Karpas-422 (cell line): Measurements from ENCODE around the gene FUT4. TPM values are rescaled to one million over a fixed set of nuclear protein-coding genes. Genes with fewer than 3 reads are reported as not detected.
"Not testable (repeated sequence)": the region's sequence is repeated elsewhere in the genome, so short reads cannot be mapped to it uniquely, and the experiment has no call there.

Experiments used
- DNase-seq: peaks from one replicate; pipeline ENCODE4 v3.0.0-alpha.2; 2015
- H2AFZ ChIP-seq: fragments of 200-600 bp; sonication (generic); 2 replicates; pipeline ENCODE4 v1.6.1; 2014; ENCODE audit warnings: antibody characterized with exemption, low read length, mixed read lengths
- H3K27ac ChIP-seq: fragments of 200-600 bp; sonication (generic); 2 replicates; pipeline ENCODE4 v1.5.1; 2014; ENCODE audit warnings: mild to moderate bottlenecking, low read length, moderate library complexity
- H3K27me3 ChIP-seq: fragments of 200-600 bp; sonication (generic); 2 replicates; pipeline ENCODE4 v1.6.1; 2014; ENCODE audit warnings: low read length, mixed read lengths
- H3K36me3 ChIP-seq: fragments of 200-600 bp; sonication (generic); 2 replicates; pipeline ENCODE4 v1.6.1; 2014; ENCODE audit warnings: low read length, mixed read lengths; ENCODE audit not compliant: insufficient read depth
- H3K4me1 ChIP-seq: fragments of 200-600 bp; sonication (generic); 2 replicates; pipeline ENCODE4 v1.6.1; 2014; ENCODE audit warnings: mild to moderate bottlenecking, low read length, mixed read lengths
- H3K4me2 ChIP-seq: fragments of 200-600 bp; sonication (generic); 2 replicates; pipeline ENCODE4 v1.6.1; 2014; ENCODE audit warnings: low read length, low read depth, mild to moderate bottlenecking; ENCODE audit not compliant: poor library complexity, severe bottlenecking
- H3K4me3 ChIP-seq: fragments of 200-600 bp; sonication (generic); 2 replicates; pipeline ENCODE4 v1.5.1; 2014; ENCODE audit warnings: mild to moderate bottlenecking, antibody characterized with exemption, low read length, mixed read lengths
- H3K79me2 ChIP-seq: fragments of 200-600 bp; sonication (generic); 2 replicates; pipeline ENCODE4 v1.6.1; 2014; ENCODE audit warnings: mild to moderate bottlenecking, low read length, mixed read lengths
- H3K9ac ChIP-seq: fragments of 200-600 bp; sonication (generic); 2 replicates; pipeline ENCODE4 v1.6.0; 2014; ENCODE audit warnings: low read length
- H3K9me2 ChIP-seq: fragments of 200-600 bp; sonication (generic), shearing (Covaris generic); replicated peaks from 2 replicates; pipeline ENCODE4 v1.6.0; 2014; ENCODE audit warnings: mild to moderate bottlenecking, low read length, moderate library complexity; ENCODE audit not compliant: insufficient read depth
- H3K9me3 ChIP-seq: fragments of 300-700, 200-600 bp; sonication (generic); 2 replicates; pipeline ENCODE4 v1.6.1; 2014; ENCODE audit warnings: low read length, mixed read lengths
- H4K20me1 ChIP-seq: fragments of 200-600 bp; sonication (generic); 2 replicates; pipeline ENCODE4 v1.6.1; 2014; ENCODE audit warnings: mild to moderate bottlenecking, antibody characterized with exemption, low read length, low read depth; ENCODE audit not compliant: insufficient read depth
- total RNA-seq: library from RNA; depleted of rRNA; stranded (reverse); fragments of >200 nt; shearing (Covaris generic); gene quantifications from 2 replicates; pipeline ENCODE4 v1.2.3, GENCODE V29; 2014; ENCODE audit warnings: low replicate concordance

Gene FUT4
- total RNA-seq, 1 experiment from 2014 or later = 0.34 TPM

GRCh38 chr11:94563176-94563847 is 19.6 kb downstream of the FUT4 start:
- H3K4me1 ChIP-seq = no peaks in the 10 kb centered on the region
- H4K20me1 ChIP-seq = no peaks in the 10 kb centered on the region
- no peak overlapping the region for H3K9ac ChIP-seq
- H3K27me3 ChIP-seq = no peaks in the 10 kb centered on the region
- no peak for DNase-seq
- H3K9me2 ChIP-seq = no peaks in the 10 kb centered on the region
- H3K4me2 ChIP-seq = no peak overlapping the region
- H3K79me2 ChIP-seq = no peaks in the 10 kb centered on the region
- H3K4me3 ChIP-seq = no peak overlapping the region
- H2AFZ ChIP-seq = no peak overlapping the region
- no peak overlapping the region for H3K27ac ChIP-seq
- no peaks in the 10 kb centered on the region for H3K9me3 ChIP-seq
- no peaks in the 10 kb centered on the region for H3K36me3 ChIP-seq

- no peak for DNase-seq
- Histone ChIP-seq H3K4me1 (no peaks in the 10 kb centered on the region), H3K9me3 (no peaks in the 10 kb centered on the region), H3K4me3 (no peak overlapping the region), H2AFZ (no peak overlapping the region), H3K27ac (no peak overlapping the region), H3K79me2 (no peaks in the 10 kb centered on the region), H3K27me3 (no peaks in the 10 kb centered on the region), H3K36me3 (no peaks in the 10 kb centered on the region), H3K9me2 (no peaks in the 10 kb centered on the region), H3K9ac (no peak overlapping the region), H4K20me1 (no peaks in the 10 kb centered on the region), H3K4me2 (no peak overlapping the region)
These were observed 20.2 kb downstream of the FUT4 start for GRCh38 chr11:94563848-94564467.

GRCh38 chr11:94567181-94567670 is 23.5 kb downstream of the FUT4 start, which contains the start of gene PIWIL4:
PIWIL4 (plus strand) TSS chr11:94567368; CDS start chr11:94567519, 151 bp downstream.
- Histone ChIP-seq H3K4me3 (no peak within 1 kb of the TSS), H3K9ac (no peak within 1 kb of the TSS), H3K36me3 (no peaks in the 10 kb centered on the region), H3K9me3 (no peaks in the 10 kb centered on the region), H3K4me1 (no peaks in the 10 kb centered on the region), H3K79me2 (no peaks in the 10 kb centered on the region), H3K4me2 (no peak within 1 kb of the TSS), H3K9me2 (no peaks in the 10 kb centered on the region), H4K20me1 (no peaks in the 10 kb centered on the region), H2AFZ (no peak within 1 kb of the TSS), H3K27ac (no peak within 1 kb of the TSS), H3K27me3 (no peaks in the 10 kb centered on the region)
- DNase-seq = no peak

- H3K27me3 ChIP-seq = no peaks in the 10 kb centered on the region
- H3K9me2 ChIP-seq = no peaks in the 10 kb centered on the region
- H3K27ac ChIP-seq = no peak overlapping the region
- DNase-seq = no peak
- no peaks in the 10 kb centered on the region for H3K36me3 ChIP-seq
- no peak overlapping the region for H3K4me2 ChIP-seq
- no peaks in the 10 kb centered on the region for H4K20me1 ChIP-seq
- no peak overlapping the region for H3K4me3 ChIP-seq
- H3K79me2 ChIP-seq = no peaks in the 10 kb centered on the region
- no peaks in the 10 kb centered on the region for H3K9me3 ChIP-seq
- H3K4me1 ChIP-seq = no peaks in the 10 kb centered on the region
- H2AFZ ChIP-seq = no peak overlapping the region
- H3K9ac ChIP-seq = no peak overlapping the region
These were observed 24.5 kb downstream of the FUT4 start for GRCh38 chr11:94568200-94568599.

GRCh38 chr11:94568717-94569116 is 25.0 kb downstream of the FUT4 start:
- H3K9me3 ChIP-seq = no peaks in the 10 kb centered on the region
- no peaks in the 10 kb centered on the region for H3K36me3 ChIP-seq
- H3K4me2 ChIP-seq = no peak overlapping the region
- no peak for DNase-seq
- H2AFZ ChIP-seq = no peak overlapping the region
- no peaks in the 10 kb centered on the region for H4K20me1 ChIP-seq
- H3K4me1 ChIP-seq = no peaks in the 10 kb centered on the region
- no peak overlapping the region for H3K27ac ChIP-seq
- no peak overlapping the region for H3K4me3 ChIP-seq
- no peaks in the 10 kb centered on the region for H3K9me2 ChIP-seq
- H3K79me2 ChIP-seq = no peaks in the 10 kb centered on the region
- no peak overlapping the region for H3K9ac ChIP-seq
- H3K27me3 ChIP-seq = no peaks in the 10 kb centered on the region

- not testable (repeated sequence) for H3K4me2 ChIP-seq, H3K27ac ChIP-seq, H2AFZ ChIP-seq, H3K9me3 ChIP-seq, H3K36me3 ChIP-seq, H4K20me1 ChIP-seq, H3K27me3 ChIP-seq, DNase-seq, H3K4me1 ChIP-seq, H3K9me2 ChIP-seq, H3K79me2 ChIP-seq, H3K4me3 ChIP-seq, H3K9ac ChIP-seq
These were observed 29.3 kb downstream of the FUT4 start for GRCh38 chr11:94572975-94573374.

GRCh38 chr11:94574193-94574961 is 30.7 kb downstream of the FUT4 start:
- no peak overlapping the region for H3K9ac ChIP-seq
- H3K9me3 ChIP-seq = no peaks in the 10 kb centered on the region
- H3K4me1 ChIP-seq = no peaks in the 10 kb centered on the region
- H3K79me2 ChIP-seq = no peaks in the 10 kb centered on the region
- DNase-seq = no peak
- no peak overlapping the region for H3K4me2 ChIP-seq
- H3K36me3 ChIP-seq = no peaks in the 10 kb centered on the region
- H3K4me3 ChIP-seq = no peak overlapping the region
- H3K27ac ChIP-seq = no peak overlapping the region
- H3K9me2 ChIP-seq = no peaks in the 10 kb centered on the region
- H4K20me1 ChIP-seq = no peaks in the 10 kb centered on the region
- no peak overlapping the region for H2AFZ ChIP-seq
- H3K27me3 ChIP-seq = no peaks in the 10 kb centered on the region

GRCh38 chr11:94576306-94576705 is 32.6 kb downstream of the FUT4 start:
- Histone ChIP-seq H3K27ac (no peak overlapping the region), H3K79me2 (no peaks in the 10 kb centered on the region), H3K27me3 (no peaks in the 10 kb centered on the region), H3K4me2 (no peak overlapping the region), H3K9me2 (no peaks in the 10 kb centered on the region), H4K20me1 (no peaks in the 10 kb centered on the region), H3K4me1 (no peaks in the 10 kb centered on the region), H3K4me3 (no peak overlapping the region), H3K9me3 (no peaks in the 10 kb centered on the region), H3K36me3 (no peaks in the 10 kb centered on the region), H2AFZ (no peak overlapping the region), H3K9ac (no peak overlapping the region)
- no peak for DNase-seq
